Activated naive CD8-positive, alpha-beta T cell treated with anti-CD3 and anti-CD28 coated beads, Interleukin-2, amount 50 U/mL, for 24 hours (primary cell): Measurements from ENCODE around the gene NPAS4.
A peak's percentile ranks its signal among the peaks of the same experiment; 100 is the strongest.
"Not testable (repeated sequence)": the region's sequence is repeated elsewhere in the genome, so short reads cannot be mapped to it uniquely, and the experiment has no call there.

Experiments
- ATAC-seq: fragments of 150-1000 bp; cut with Tn5 transposase; one replicate; pipeline ENCODE4 v1.10.0; 2021
- DNase-seq: peaks from one replicate; pipeline ENCODE4 v3.0.0; 2021
- H3K27ac Mint-ChIP-seq: one replicate; pipeline ENCODE4 v1.8.0; 2021; ENCODE audit warnings: mild to moderate bottlenecking, mixed read lengths
- H3K27me3 Mint-ChIP-seq: one replicate; pipeline ENCODE4 v1.8.0; 2021; ENCODE audit warnings: mixed read lengths
- H3K36me3 Mint-ChIP-seq: one replicate; pipeline ENCODE4 v1.8.0; 2021; ENCODE audit warnings: low read depth, mixed read lengths
- H3K4me1 Mint-ChIP-seq: one replicate; pipeline ENCODE4 v1.8.0; 2021; ENCODE audit warnings: mixed read lengths
- H3K4me3 Mint-ChIP-seq: one replicate; pipeline ENCODE4 v1.8.0; 2021; ENCODE audit warnings: mild to moderate bottlenecking, moderate library complexity, mixed read lengths
- H3K9me3 Mint-ChIP-seq: one replicate; pipeline ENCODE4 v1.8.0; 2021; ENCODE audit warnings: mixed read lengths

NPAS4 gene

GRCh38 chr11:66431287-66431686 is 10.5 kb downstream of the NPAS4 start:
- not testable (repeated sequence) for H3K4me1 Mint-ChIP-seq, H3K27me3 Mint-ChIP-seq, H3K27ac Mint-ChIP-seq, H3K4me3 Mint-ChIP-seq, DNase-seq, ATAC-seq, H3K9me3 Mint-ChIP-seq
- peaks cover 24% of the 10 kb centered on the region for H3K36me3 Mint-ChIP-seq

- H3K9me3 Mint-ChIP-seq, H3K4me1 Mint-ChIP-seq, DNase-seq, ATAC-seq, H3K27ac Mint-ChIP-seq, H3K27me3 Mint-ChIP-seq, H3K4me3 Mint-ChIP-seq: not testable (repeated sequence)
- H3K36me3 Mint-ChIP-seq, result peaks cover 31% of the 10 kb centered on the region
These were observed 11.1 kb downstream of the NPAS4 start for GRCh38 chr11:66431871-66432329.

GRCh38 chr11:66432597-66432996 is 11.8 kb downstream of the NPAS4 start:
- Mint-ChIP-seq H3K4me1 (peaks cover 7% of the 10 kb centered on the region), H3K36me3 (peaks cover 34% of the 10 kb centered on the region), H3K9me3 (no peaks in the 10 kb centered on the region), H3K27me3 (no peaks in the 10 kb centered on the region), H3K27ac (no peak overlapping the region), H3K4me3 (no peak overlapping the region)
- ATAC-seq (no peak), DNase-seq (no peak)

- DNase-seq, result no peak
- Mint-ChIP-seq H3K4me1 (peaks cover 17% of the 10 kb centered on the region), H3K4me3 (peak overlapping the region; percentile 95), H3K27me3 (no peaks in the 10 kb centered on the region), H3K9me3 (peaks cover 4% of the 10 kb centered on the region), H3K27ac (peak overlapping the region; percentile 98), H3K36me3 (peaks cover 29% of the 10 kb centered on the region)
- no peak for ATAC-seq
These were observed 17.2 kb downstream of the NPAS4 start for GRCh38 chr11:66437979-66438503.

GRCh38 chr11:66438504-66439466 is 17.9 kb downstream of the NPAS4 start, which contains the start of gene MRPL11:
TSS of gene MRPL11 (minus strand) at chr11:66438848. CDS start at chr11:66438754, 94 bp downstream.
- H3K27ac Mint-ChIP-seq, result peak within 1 kb of the TSS; percentile 98
- peak; percentile 90 for DNase-seq
- peaks cover 34% of the 10 kb centered on the region for H3K36me3 Mint-ChIP-seq
- peak within 1 kb of the TSS; percentile 95 for H3K4me3 Mint-ChIP-seq
- peaks cover 2% of the 10 kb centered on the region for H3K27me3 Mint-ChIP-seq
- peaks cover 11% of the 10 kb centered on the region for H3K9me3 Mint-ChIP-seq
- ATAC-seq, result peak; percentile 98
- peaks cover 17% of the 10 kb centered on the region for H3K4me1 Mint-ChIP-seq

- H3K27me3 Mint-ChIP-seq, result not testable (repeated sequence)
These were observed 19.5 kb downstream of the NPAS4 start for GRCh38 chr11:66440101-66440939.

GRCh38 chr11:66440940-66441282 is 20.1 kb downstream of the NPAS4 start:
- H3K4me1 Mint-ChIP-seq, result peaks cover 17% of the 10 kb centered on the region
- peaks cover 28% of the 10 kb centered on the region for H3K36me3 Mint-ChIP-seq
- not testable (repeated sequence) for H3K4me3 Mint-ChIP-seq, H3K27me3 Mint-ChIP-seq, DNase-seq, ATAC-seq, H3K27ac Mint-ChIP-seq
- H3K9me3 Mint-ChIP-seq, result peaks cover 17% of the 10 kb centered on the region

More at GRCh38 chr11:66440101-66440939, 19.5 kb downstream of the NPAS4 start:
- Mint-ChIP-seq H3K36me3 (peaks cover 31% of the 10 kb centered on the region), H3K9me3 (peaks cover 17% of the 10 kb centered on the region), H3K4me1 (peaks cover 17% of the 10 kb centered on the region)
- ATAC-seq, DNase-seq, H3K4me3 Mint-ChIP-seq, H3K27ac Mint-ChIP-seq: not testable (repeated sequence)

- no peak for ATAC-seq
- Mint-ChIP-seq H3K36me3 (peaks cover 9% of the 10 kb centered on the region), H3K4me3 (no peak overlapping the region), H3K4me1 (peaks cover 6% of the 10 kb centered on the region), H3K27me3 (peaks cover 6% of the 10 kb centered on the region), H3K9me3 (peaks cover 17% of the 10 kb centered on the region), H3K27ac (no peak overlapping the region)
- no peak for DNase-seq
These were observed 22.8 kb downstream of the NPAS4 start for GRCh38 chr11:66443602-66444001.

- H3K27ac Mint-ChIP-seq, result no peak overlapping the region
- ATAC-seq, result peak; percentile 20
These were observed 26.2 kb downstream of the NPAS4 start for GRCh38 chr11:66447012-66447411.

GRCh38 chr11:66448523-66448922 is 27.7 kb downstream of the NPAS4 start:
- H3K4me1 Mint-ChIP-seq, result no peaks in the 10 kb centered on the region
- ATAC-seq, result no peak
- no peak overlapping the region for H3K4me3 Mint-ChIP-seq
- DNase-seq, result no peak
- peaks cover 13% of the 10 kb centered on the region for H3K27me3 Mint-ChIP-seq
- H3K9me3 Mint-ChIP-seq, result peaks cover 8% of the 10 kb centered on the region
- H3K36me3 Mint-ChIP-seq, result peaks cover 4% of the 10 kb centered on the region
- H3K27ac Mint-ChIP-seq, result no peak overlapping the region

More at GRCh38 chr11:66447012-66447411, 26.2 kb downstream of the NPAS4 start:
- Mint-ChIP-seq H3K36me3 (peaks cover 9% of the 10 kb centered on the region), H3K4me3 (no peak overlapping the region), H3K4me1 (no peaks in the 10 kb centered on the region), H3K9me3 (peaks cover 17% of the 10 kb centered on the region), H3K27me3 (peaks cover 15% of the 10 kb centered on the region)
- no peak for DNase-seq

GRCh38 chr11:66450560-66450959 is 29.7 kb downstream of the NPAS4 start:
- peaks cover 16% of the 10 kb centered on the region for H3K4me1 Mint-ChIP-seq
- H3K27me3 Mint-ChIP-seq, result peaks cover 13% of the 10 kb centered on the region
- no peak overlapping the region for H3K4me3 Mint-ChIP-seq
- no peaks in the 10 kb centered on the region for H3K9me3 Mint-ChIP-seq
- no peaks in the 10 kb centered on the region for H3K36me3 Mint-ChIP-seq
- DNase-seq (no peak), ATAC-seq (no peak)
- no peak overlapping the region for H3K27ac Mint-ChIP-seq

GRCh38 chr11:66451663-66452062 is 30.8 kb downstream of the NPAS4 start:
- no peaks in the 10 kb centered on the region for H3K9me3 Mint-ChIP-seq
- peaks cover 16% of the 10 kb centered on the region for H3K4me1 Mint-ChIP-seq
- no peak overlapping the region for H3K27ac Mint-ChIP-seq
- no peak for ATAC-seq
- H3K36me3 Mint-ChIP-seq, result no peaks in the 10 kb centered on the region
- H3K4me3 Mint-ChIP-seq, result no peak overlapping the region
- H3K27me3 Mint-ChIP-seq, result peaks cover 11% of the 10 kb centered on the region
- no peak for DNase-seq

GRCh38 chr11:66454247-66454646 is 33.4 kb downstream of the NPAS4 start:
- ATAC-seq, result no peak

GRCh38 chr11:66454828-66455227 is 34.0 kb downstream of the NPAS4 start:
- Mint-ChIP-seq H3K9me3 (no peaks in the 10 kb centered on the region), H3K4me3 (no peak overlapping the region), H3K4me1 (peaks cover 39% of the 10 kb centered on the region), H3K27me3 (peaks cover 6% of the 10 kb centered on the region), H3K36me3 (no peaks in the 10 kb centered on the region), H3K27ac (peak overlapping the region; percentile 20)
- DNase-seq (no peak), ATAC-seq (no peak)

More at GRCh38 chr11:66454247-66454646, 33.4 kb downstream of the NPAS4 start:
- Mint-ChIP-seq H3K9me3 (no peaks in the 10 kb centered on the region), H3K27ac (no peak overlapping the region), H3K27me3 (peaks cover 11% of the 10 kb centered on the region), H3K36me3 (no peaks in the 10 kb centered on the region), H3K4me3 (no peak overlapping the region), H3K4me1 (peaks cover 33% of the 10 kb centered on the region)
- peak; percentile 29 for DNase-seq
